Activated naive CD8-positive, alpha-beta T cell (primary cell): Measurements from ENCODE around the gene SLC1A1.
"Not testable (repeated sequence)": the region's sequence is repeated elsewhere in the genome, so short reads cannot be mapped to it uniquely, and the experiment has no call there.

ENCODE experiments used
- H3K27ac Mint-ChIP-seq: one replicate; pipeline ENCODE4 v1.8.0; 2021; ENCODE audit warnings: mixed read lengths
- H3K27me3 Mint-ChIP-seq: one replicate; pipeline ENCODE4 v1.8.0; 2021; ENCODE audit warnings: mixed read lengths
- H3K36me3 Mint-ChIP-seq: one replicate; pipeline ENCODE4 v1.8.0; 2021; ENCODE audit warnings: mixed read lengths
- H3K4me1 Mint-ChIP-seq: one replicate; pipeline ENCODE4 v1.8.0; 2021; ENCODE audit warnings: low read depth, mixed read lengths
- H3K4me3 Mint-ChIP-seq: one replicate; pipeline ENCODE4 v1.8.0; 2021; ENCODE audit warnings: mild to moderate bottlenecking, mixed read lengths
- H3K9me3 Mint-ChIP-seq: one replicate; pipeline ENCODE4 v1.8.0; 2021; ENCODE audit warnings: low read depth, mixed read lengths

Gene SLC1A1

DNA sequence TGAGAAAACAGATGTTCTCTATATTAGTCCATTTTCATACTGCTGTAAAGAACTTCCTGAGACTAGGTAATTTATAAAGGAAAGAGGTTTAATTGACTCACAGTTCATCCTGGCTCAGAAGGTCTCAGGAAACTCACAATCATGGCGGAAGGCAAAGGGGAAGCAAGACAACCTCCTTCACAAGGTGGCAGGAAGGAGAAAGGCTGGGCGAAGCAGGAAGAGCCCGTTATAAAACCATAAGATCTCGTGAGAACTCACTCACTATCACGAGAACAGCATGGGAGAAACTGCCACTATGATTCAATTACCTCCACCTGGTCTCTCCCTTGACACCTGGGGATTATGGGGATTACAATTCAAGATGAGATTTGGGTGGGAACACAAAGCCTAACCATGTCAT lies 54.4 kb downstream of the SLC1A1 start:
- not testable (repeated sequence) for H3K36me3 Mint-ChIP-seq, H3K27me3 Mint-ChIP-seq, H3K4me3 Mint-ChIP-seq, H3K27ac Mint-ChIP-seq, H3K9me3 Mint-ChIP-seq
- peaks cover 27% of the 10 kb centered on the region for H3K4me1 Mint-ChIP-seq

DNA sequence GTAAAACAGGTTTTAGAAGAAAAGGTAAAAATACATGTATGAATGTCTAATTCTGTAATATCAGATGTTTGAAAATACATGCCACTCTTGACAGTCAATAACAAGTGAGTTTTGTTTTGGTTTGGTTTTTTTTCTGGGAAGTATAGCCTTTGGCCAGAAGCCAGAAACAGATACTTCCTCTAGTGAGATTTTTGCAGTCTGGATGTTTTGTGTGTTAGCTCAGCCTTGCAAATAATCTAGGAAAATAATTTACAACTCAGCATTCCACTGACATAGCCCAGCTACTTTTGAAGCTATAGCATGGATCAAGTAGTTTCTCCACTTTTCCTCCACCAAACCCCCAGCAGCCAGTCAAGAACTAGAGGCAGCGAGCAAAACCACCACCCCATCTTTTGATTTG lies 56.7 kb downstream of the SLC1A1 start:
- H3K27me3 Mint-ChIP-seq, result no peaks in the 10 kb centered on the region
- no peaks in the 10 kb centered on the region for H3K9me3 Mint-ChIP-seq
- peaks cover 48% of the 10 kb centered on the region for H3K4me1 Mint-ChIP-seq
- no peak overlapping the region for H3K4me3 Mint-ChIP-seq
- H3K27ac Mint-ChIP-seq, result no peak overlapping the region
- no peaks in the 10 kb centered on the region for H3K36me3 Mint-ChIP-seq

DNA sequence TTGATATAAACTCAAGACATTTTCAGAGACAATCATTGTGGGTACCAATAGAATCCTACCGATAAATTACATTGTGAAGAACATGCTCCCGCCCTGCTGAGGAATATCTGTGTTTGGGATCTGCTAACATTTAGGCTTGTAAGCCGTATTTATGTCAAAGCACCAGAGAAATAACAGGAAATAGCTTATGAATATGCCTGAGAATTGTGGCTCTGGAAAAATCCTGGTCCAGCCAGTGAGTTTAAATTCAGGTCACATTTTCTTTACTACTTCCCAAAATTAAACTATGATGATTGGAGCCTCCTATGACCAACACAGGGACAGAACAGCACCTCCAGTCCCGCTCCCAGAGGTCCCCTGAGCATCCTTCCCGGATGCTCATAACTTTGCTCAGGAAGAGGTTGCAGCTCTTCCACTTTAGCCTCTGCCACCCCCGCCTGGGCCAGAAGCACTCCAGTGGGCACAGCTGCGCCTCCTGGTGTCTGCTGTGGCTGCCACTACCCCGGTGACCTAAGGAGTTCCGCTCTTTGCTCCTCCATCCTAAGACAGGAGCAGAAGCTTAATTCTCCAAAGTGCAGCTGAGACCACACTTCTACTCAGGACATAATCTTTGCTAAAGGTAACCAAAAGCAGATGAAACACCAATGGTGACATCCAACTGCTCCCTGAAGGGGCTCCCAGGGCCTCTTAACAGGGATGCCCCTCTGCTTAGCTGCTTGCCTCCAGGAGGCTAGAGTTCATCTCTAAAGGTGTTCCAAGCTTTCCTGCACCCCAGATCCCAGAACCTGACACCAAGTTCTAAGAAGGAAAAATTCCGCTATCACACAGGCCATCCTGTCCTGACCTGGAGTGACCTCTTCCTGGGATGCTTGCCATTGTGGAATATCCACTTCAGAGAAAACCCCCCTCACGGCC lies 58.8 kb downstream of the SLC1A1 start:
- Mint-ChIP-seq H3K36me3 (no peaks in the 10 kb centered on the region), H3K4me1 (peaks cover 48% of the 10 kb centered on the region), H3K4me3 (no peak overlapping the region), H3K9me3 (no peaks in the 10 kb centered on the region), H3K27ac (no peak overlapping the region), H3K27me3 (no peaks in the 10 kb centered on the region)

DNA sequence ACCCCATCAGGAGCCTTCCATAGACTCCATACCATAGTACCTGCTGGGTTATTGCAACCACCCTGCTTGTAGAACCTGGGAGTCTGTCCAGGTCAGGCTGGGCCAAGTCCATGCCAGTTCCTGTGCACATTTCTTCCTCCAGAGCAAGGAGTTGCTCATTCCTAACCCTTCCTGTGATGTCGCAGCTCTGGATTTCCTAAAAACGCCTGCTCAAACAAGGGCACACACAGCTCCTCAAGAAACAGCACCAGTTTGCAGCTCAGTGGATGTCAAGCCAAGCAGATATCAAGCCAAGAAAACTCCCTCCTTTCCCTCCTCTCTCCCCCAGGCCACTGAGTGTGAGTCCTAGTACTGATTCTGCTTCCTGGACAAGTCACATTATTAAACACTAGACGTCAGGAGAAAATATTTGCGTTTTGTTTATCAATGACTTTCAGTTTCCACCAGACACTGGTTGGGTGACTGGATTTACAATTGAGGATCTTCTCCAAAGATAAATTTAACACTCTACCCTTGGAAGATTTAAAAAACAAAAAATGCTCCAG lies 59.6 kb downstream of the SLC1A1 start:
- H3K9me3 Mint-ChIP-seq, result no peaks in the 10 kb centered on the region
- H3K27me3 Mint-ChIP-seq, result no peaks in the 10 kb centered on the region
- no peak overlapping the region for H3K27ac Mint-ChIP-seq
- H3K4me3 Mint-ChIP-seq, result no peak overlapping the region
- H3K36me3 Mint-ChIP-seq, result no peaks in the 10 kb centered on the region
- H3K4me1 Mint-ChIP-seq, result peaks cover 53% of the 10 kb centered on the region

- H3K27me3 Mint-ChIP-seq, result no peaks in the 10 kb centered on the region
- H3K27ac Mint-ChIP-seq, result peak overlapping the region; percentile 30
- peaks cover 60% of the 10 kb centered on the region for H3K4me1 Mint-ChIP-seq
- H3K4me3 Mint-ChIP-seq, result no peak overlapping the region
- H3K36me3 Mint-ChIP-seq, result no peaks in the 10 kb centered on the region
- no peaks in the 10 kb centered on the region for H3K9me3 Mint-ChIP-seq
These were observed 60.7 kb downstream of the SLC1A1 start for GRCh38 chr9:4550777-4551484.

DNA sequence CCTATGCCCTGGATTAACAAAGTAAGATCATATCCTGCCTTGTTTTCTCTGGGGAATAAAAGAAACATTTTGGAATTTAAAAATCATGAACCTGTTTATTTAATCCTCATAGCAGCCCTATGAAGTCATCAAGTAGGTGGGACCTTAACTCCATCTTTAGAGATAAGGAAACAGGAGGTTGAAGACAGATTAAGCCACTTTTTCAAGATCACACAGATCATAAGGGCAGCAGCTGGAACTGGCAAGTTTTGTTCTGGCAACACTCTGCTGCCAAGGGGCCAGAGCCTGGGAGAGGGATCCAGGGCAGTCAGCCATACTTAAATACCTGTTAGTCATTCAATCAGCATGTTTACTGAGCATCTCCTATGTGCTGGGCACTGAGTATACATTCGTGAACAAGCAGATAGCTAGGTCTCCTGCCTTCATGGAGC lies 63.7 kb downstream of the SLC1A1 start:
- no peak overlapping the region for H3K4me3 Mint-ChIP-seq
- H3K4me1 Mint-ChIP-seq, result peaks cover 39% of the 10 kb centered on the region
- no peak overlapping the region for H3K27ac Mint-ChIP-seq
- H3K9me3 Mint-ChIP-seq, result no peaks in the 10 kb centered on the region
- H3K36me3 Mint-ChIP-seq, result no peaks in the 10 kb centered on the region
- no peaks in the 10 kb centered on the region for H3K27me3 Mint-ChIP-seq

DNA sequence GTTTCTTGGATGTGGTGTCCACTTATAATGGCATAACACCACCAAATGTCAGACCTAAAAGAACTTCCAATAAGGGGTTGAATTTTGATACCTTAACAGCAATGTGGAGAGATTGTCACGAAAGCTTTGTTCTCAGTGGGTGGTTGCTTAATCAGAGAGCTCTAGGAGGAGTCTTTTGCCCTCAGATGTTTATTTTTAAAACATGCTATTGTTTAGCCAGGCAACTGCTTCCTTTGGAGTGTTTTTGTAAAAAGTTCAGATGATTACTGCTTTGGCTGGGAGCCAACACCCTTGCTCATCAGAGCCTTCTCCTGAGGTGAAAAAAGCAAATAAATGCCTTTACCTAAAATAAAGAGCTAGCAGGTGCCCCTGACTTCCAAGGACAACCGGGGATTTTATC lies 65.0 kb downstream of the SLC1A1 start:
- Mint-ChIP-seq H3K27ac (no peak overlapping the region), H3K27me3 (no peaks in the 10 kb centered on the region), H3K36me3 (no peaks in the 10 kb centered on the region), H3K4me3 (no peak overlapping the region), H3K4me1 (peaks cover 31% of the 10 kb centered on the region), H3K9me3 (no peaks in the 10 kb centered on the region)

DNA sequence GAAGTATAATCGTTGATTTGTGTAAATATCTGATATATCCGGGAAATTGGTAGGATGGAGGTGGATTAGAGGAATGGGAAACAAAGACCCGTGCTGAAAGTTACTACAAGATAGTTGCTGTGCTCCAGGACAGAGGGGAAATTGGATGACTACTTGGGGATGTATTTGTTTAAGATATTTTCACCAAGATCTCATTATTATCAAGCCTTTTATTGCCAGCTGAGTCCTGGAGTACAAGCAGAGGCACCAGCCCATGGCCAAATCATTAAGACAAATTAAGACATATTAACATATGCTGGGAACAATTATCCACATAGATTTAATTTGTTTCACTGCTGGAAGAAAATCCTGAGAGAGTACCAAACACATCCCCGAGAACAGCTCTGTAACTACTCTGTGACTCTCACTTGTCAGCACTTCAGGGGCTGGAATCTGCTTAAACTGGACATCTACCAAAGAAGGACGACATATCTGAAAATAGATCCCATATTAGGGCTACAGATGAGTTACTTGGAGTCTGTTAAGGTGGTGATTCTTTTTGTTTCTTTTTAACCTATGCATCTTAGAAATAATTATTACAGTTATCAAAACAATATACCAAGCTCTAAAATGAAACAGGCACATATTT lies 68.2 kb downstream of the SLC1A1 start:
- peaks cover 20% of the 10 kb centered on the region for H3K4me1 Mint-ChIP-seq
- H3K36me3 Mint-ChIP-seq, result no peaks in the 10 kb centered on the region
- H3K27me3 Mint-ChIP-seq, result no peaks in the 10 kb centered on the region
- H3K9me3 Mint-ChIP-seq, result no peaks in the 10 kb centered on the region
- no peak overlapping the region for H3K27ac Mint-ChIP-seq
- H3K4me3 Mint-ChIP-seq, result no peak overlapping the region

DNA sequence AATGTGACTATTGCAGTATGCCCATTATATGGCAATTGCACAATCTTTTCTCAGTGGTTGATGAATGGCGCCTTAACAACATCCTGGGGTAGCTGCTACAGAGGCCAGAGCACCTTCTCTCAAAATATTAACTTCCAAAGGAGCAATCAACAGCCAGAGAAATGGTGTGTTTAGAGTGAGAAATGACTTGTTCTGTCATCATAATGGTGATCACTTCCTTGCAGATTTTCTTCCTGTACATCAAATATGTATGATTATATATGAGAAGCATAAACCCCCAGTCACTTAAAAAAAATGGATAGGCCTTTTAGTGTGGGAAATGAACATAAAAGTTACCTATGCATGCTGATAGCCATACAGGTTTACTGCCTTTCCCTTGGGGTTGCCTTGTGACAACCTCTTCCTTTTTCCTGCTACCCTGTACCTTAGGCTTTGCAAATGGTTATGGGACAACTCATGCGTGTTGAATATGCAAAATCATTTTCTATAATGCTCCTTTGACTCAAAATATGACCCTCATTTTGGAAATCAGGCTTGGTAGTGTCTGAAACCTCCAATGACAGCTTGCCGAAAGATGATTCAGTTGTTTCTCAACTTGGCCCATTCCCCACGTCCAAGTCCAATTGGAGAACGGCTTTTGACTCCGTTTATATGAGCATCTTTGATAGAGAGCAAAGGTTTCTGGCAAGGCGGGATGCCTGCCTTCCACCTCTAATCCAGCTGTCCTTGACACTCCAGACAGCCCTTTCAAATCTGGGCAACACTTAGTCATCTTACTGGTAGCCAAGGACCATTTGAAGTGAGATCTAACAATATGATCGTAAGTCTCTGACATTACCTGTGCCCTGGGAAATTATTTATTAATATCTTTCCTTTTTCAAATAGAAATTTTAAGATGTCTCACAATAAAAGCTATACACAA lies 69.3 kb downstream of the SLC1A1 start:
- Mint-ChIP-seq H3K27ac (no peak overlapping the region), H3K4me3 (no peak overlapping the region), H3K27me3 (no peaks in the 10 kb centered on the region), H3K36me3 (no peaks in the 10 kb centered on the region), H3K4me1 (peaks cover 26% of the 10 kb centered on the region), H3K9me3 (no peaks in the 10 kb centered on the region)

DNA sequence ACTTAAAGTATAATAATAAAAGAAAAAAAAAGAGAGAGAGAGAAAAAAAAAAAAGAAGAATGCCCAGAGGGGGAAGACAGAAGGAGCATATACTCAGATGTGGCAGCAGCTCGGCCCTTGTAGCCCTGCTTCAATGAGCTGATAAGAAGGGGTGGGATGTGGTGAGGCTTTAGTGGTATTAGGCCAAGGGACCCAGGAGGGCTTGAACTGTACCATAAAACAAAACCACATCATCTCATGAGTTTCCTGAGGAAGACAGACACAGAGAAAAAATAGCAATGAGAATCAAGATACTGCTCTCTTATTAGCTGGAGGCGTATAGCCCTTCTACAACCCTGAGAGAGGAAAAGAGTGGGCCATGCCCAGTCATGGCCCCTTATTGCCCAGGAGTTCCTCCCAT lies 72.8 kb downstream of the SLC1A1 start:
- Mint-ChIP-seq H3K9me3 (peaks cover 3% of the 10 kb centered on the region), H3K4me1 (peaks cover 20% of the 10 kb centered on the region), H3K36me3 (peaks cover 2% of the 10 kb centered on the region), H3K27me3 (no peaks in the 10 kb centered on the region), H3K27ac (no peak overlapping the region), H3K4me3 (no peak overlapping the region)

DNA sequence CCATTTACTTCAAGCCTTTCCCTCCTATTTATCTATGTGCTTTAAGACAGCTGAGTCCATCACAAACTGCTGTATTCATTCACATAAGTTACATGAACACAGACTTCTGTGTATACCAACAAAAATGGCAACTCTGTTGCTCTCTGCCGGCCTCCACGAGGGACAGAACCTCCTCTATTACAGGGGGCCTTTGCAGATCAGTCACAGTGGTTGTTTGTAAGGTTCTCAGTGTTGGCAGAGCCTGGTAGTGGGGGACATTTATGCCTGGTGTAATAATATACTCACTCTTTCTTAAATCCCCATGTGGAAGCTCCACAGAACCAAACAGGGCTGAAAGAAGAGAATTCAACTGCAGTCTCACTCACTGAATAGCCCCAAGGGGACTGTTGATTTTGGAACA lies 76.5 kb downstream of the SLC1A1 start:
- peaks cover 4% of the 10 kb centered on the region for H3K36me3 Mint-ChIP-seq

DNA sequence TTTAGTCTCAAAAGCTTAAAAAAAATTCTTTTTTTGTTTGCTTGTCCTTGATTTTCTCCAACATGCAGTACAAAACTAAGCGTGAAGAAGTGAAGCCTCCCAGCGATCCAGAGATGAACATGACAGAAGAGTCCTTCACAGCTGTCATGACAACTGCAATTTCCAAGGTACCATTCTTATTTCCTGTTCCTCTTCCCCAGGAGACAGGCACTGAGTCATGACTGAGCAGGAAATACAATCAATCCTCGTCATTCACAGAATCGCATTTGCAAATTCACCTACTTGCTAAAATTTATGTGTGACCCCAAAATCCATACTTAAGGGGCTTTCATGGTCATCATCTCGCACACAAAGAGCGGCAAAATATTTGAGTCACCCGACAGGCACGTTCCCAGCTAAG lies 77.3 kb downstream of the SLC1A1 start:
- Mint-ChIP-seq H3K9me3 (peaks cover 3% of the 10 kb centered on the region), H3K27ac (no peak overlapping the region), H3K36me3 (peaks cover 4% of the 10 kb centered on the region), H3K4me1 (peaks cover 30% of the 10 kb centered on the region), H3K4me3 (no peak overlapping the region), H3K27me3 (no peaks in the 10 kb centered on the region)

More for the DNA sequence above, 76.5 kb downstream of the SLC1A1 start:
- Mint-ChIP-seq H3K9me3 (peaks cover 3% of the 10 kb centered on the region), H3K27me3 (no peaks in the 10 kb centered on the region), H3K4me1 (peaks cover 22% of the 10 kb centered on the region), H3K4me3 (no peak overlapping the region), H3K27ac (no peak overlapping the region)

DNA sequence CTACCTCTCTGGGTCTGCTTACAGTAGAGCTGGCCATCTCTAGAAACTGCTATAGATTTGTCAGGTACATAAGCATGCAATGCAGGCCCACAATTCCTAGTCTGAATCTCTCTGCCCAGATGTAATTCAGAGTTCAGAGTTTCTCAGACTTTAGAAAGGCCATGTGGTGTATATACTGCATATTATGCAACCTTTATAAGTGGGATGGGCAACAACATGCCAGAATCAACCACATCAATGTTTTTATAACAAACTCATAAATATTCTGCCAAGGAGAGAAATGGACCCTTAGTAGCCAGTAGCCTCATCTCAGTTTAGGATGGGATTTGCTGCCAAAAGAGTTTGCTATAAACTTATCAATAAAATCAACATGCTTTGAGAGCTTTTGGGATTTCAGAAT lies 78.8 kb downstream of the SLC1A1 start:
- H3K9me3 Mint-ChIP-seq, result peaks cover 3% of the 10 kb centered on the region
- H3K4me1 Mint-ChIP-seq, result peaks cover 30% of the 10 kb centered on the region
- H3K27ac Mint-ChIP-seq, result no peak overlapping the region
- H3K4me3 Mint-ChIP-seq, result no peak overlapping the region
- H3K36me3 Mint-ChIP-seq, result peaks cover 4% of the 10 kb centered on the region
- no peaks in the 10 kb centered on the region for H3K27me3 Mint-ChIP-seq

- no peak overlapping the region for H3K27ac Mint-ChIP-seq
- H3K36me3 Mint-ChIP-seq, result peaks cover 4% of the 10 kb centered on the region
- H3K9me3 Mint-ChIP-seq, result no peaks in the 10 kb centered on the region
- H3K27me3 Mint-ChIP-seq, result no peaks in the 10 kb centered on the region
- peaks cover 24% of the 10 kb centered on the region for H3K4me1 Mint-ChIP-seq
- H3K4me3 Mint-ChIP-seq, result peak overlapping the region; percentile 41
These were observed 82.0 kb downstream of the SLC1A1 start for GRCh38 chr9:4572184-4572826.
